GM18519 (cell line): Measurements from ENCODE around the gene HSPG2.

Experiments used
- ATAC-seq: cut with Tn5 transposase; IDR thresholded peaks from one replicate; pipeline ENCODE4 v1.9.1; 2021; ENCODE audit warnings: mild to moderate bottlenecking, moderate library complexity; ENCODE audit not compliant: unreplicated experiment, low FRiP score

The HSPG2 gene

GRCh38 chr1:21849909-21850576, 87.1 kb downstream of the HSPG2 start:
- ATAC-seq: no peak

DNA sequence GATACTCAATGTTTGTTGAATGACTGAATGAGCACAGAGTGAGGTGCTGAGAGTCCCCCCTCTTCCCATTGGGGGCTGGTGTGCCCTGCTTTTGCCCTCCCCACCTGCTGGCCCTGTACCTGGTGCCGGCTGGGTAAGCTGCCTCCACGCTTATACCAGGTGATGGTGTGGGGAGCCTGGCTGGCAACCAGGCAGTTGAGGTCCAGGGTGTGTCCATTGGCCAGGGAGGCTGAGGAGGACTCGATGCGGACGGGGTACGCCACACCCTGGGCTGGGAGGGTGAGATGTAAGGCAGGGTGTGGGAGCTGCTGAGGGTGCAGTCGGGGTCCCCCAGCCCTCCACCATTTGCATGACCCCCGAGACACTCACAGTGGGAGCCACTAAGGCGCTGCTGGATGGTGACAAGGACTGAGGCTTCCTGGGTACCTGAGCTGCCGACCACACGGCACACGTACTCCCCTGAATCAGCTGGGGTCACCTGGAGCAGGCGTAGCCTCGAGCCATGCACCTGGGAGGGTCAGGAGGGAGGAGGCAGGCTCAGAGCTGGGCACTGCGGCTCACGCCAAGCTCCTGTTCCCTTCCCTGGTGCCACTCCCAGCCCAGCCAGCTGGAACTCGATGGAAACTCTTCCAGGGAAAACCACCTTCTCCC, 88.5 kb downstream of the HSPG2 start:
- no peak for ATAC-seq

- no peak for ATAC-seq
These were observed 89.6 kb downstream of the HSPG2 start for GRCh38 chr1:21847223-21848205.

GRCh38 chr1:21845646-21846641, 91.2 kb downstream of the HSPG2 start:
- no peak for ATAC-seq

- no peak for ATAC-seq
These were observed 93.1 kb downstream of the HSPG2 start for GRCh38 chr1:21843996-21844395.

DNA sequence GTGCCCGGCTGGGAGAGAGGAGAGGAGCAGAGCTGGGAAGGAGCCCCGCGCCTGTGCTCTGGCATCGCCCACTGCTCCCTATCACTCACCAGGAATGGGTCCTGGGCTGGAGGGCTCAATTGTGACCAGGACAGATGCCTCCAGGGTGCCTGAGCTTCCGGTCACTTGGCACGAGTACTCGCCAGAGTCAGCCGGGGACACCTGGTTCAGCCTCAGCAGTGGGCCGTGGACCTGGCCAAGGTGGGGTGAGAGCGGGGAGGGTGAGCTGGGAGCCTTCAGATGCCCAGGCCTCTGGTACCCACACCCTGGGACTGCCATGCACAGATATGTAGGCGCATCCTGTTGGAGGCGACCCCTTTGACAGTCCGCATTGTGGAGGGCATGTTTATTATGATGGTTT, 93.9 kb downstream of the HSPG2 start:
- no peak for ATAC-seq

- no peak for ATAC-seq
These were observed 94.4 kb downstream of the HSPG2 start for GRCh38 chr1:21842606-21843162.

- ATAC-seq: no peak
These were observed 95.2 kb downstream of the HSPG2 start for GRCh38 chr1:21841852-21842466.

- no peak for ATAC-seq
These were observed 96.1 kb downstream of the HSPG2 start for GRCh38 chr1:21840981-21841380.

DNA sequence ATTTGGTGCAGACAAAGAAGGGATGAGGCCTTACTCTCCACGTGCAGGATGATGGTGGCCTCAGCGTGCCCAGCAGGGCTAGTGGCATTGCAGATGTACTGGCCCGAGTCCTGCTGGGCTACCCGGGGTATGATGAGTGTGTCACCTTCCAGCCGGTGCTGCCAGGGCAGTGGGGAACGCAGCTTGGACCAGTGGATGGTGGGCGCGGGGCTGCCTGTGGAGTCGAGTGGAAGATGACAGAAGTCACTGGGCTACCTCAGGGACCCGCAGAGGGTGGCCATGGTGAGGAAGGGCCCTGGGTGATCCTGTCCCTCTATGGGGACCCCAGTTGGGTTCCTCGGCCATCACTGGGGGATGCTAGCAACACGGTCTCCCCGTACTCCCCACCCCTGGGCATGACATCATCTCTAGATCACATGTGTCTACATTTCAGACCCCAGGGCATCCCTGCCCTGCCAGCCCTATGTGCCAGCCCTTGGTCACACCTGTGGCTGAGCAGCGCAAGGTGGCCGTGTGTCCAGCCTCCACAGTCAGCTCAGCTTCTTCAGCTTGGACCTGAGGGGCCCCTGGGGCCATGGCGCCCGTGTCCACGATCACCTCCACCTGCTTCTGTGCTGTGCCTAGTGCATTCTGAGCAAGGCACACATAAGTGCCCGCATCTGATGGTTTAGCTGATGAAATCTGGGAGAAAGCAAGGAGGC, 97.6 kb downstream of the HSPG2 start:
- ATAC-seq: no peak

GRCh38 chr1:21838359-21839157, 98.6 kb downstream of the HSPG2 start:
- ATAC-seq: no peak

GRCh38 chr1:21837476-21837875, 99.6 kb downstream of the HSPG2 start:
- ATAC-seq: no peak

DNA sequence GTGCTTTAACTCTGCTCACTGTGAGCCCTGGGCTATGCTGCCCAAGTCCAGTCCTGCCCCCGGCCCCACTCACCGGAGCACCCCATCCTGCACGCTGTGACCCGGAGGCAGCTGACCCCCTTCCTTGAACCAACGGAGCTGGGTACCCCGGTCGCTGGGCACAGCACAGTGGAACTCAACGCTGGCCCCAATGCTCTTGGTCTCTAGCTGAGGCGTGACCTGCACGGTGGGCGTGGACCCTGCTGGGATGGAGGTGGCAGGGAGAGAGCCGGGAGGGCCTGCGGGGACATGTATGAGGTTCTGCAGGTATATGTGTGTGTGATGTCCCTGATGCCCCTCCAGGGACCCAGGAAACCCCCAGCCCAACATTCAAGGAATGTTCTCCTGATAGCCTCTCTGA, 100.4 kb downstream of the HSPG2 start:
- no peak for ATAC-seq

- no peak for ATAC-seq
These were observed 101.1 kb downstream of the HSPG2 start for GRCh38 chr1:21836010-21836409.

DNA sequence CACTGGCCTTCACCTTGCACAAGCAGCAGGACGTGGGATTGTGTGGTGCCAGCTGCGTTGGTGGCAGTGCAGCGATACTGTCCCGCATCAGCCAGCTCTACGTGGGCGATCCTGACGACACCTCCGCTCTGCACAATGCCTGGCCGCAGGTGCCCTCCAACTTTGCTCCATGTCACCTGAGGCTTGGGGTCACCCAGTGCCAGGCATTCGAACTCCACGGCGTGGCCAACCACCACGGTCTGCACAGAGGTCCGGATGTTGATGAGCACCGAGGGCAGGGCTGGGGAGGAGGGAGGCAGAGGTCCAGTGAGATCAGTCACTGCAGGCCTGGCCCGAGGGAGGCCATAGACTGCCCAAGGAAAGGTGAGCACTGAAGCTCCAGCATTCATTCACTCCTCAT, 102.4 kb downstream of the HSPG2 start:
- no peak for ATAC-seq

GRCh38 chr1:21834094-21834493, 103.0 kb downstream of the HSPG2 start:
- ATAC-seq: no peak

DNA sequence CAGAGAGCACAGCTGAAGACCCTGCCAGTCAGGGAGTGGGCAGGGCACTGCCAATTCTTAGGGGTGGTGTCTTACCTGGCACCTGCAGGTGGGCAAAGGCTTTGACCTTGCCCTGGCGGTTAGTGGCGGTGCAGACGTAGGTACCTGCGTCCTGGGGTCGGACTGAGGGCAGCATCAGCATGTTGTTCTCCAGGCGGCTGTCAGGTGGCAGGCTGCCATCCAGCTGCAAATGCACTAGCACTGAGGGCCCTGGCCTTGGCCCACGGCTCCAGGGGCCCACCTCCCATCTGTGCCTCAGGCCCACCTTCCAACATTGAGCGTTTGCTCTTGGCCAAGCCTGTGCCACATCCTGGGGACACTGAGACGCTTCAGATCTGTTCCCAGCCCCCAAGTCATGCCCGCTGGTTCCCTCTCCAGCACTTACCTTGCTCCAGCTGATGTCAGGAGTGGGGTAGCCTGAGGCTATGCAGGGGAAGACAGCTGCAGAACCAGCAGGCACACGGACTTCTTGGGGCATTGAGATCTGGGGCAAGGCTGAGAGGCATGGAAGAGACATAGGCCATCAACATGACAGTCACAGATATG, 103.6 kb downstream of the HSPG2 start:
- ATAC-seq: no peak
